ENCODE measurements around the gene PRICKLE2. TPM values are rescaled to one million over a fixed set of nuclear protein-coding genes. Genes with fewer than 3 reads are reported as not detected.

Gene PRICKLE2
- total RNA-seq, 1 experiment from 2014 or later = 5.6 TPM

GRCh38 chr3:64114651-64115050 lies 110.6 kb downstream of the PRICKLE2 start:
- H3K27ac Mint-ChIP-seq = no peak overlapping the region
- POLR2A ChIA-PET = no interaction called here
- H3K9me3 Mint-ChIP-seq = peaks cover 48% of the 10 kb centered on the region
- H3K27me3 Mint-ChIP-seq (ENCODE audit: low read depth) = peaks cover 7% of the 10 kb centered on the region; the same call in 1 of the 2 replicates
- TF ChIP-seq ZNF317 (CRISPR knock-in tag; IDR thresholded peaks at IDR 0.05; ENCODE audit: borderline replicate concordance, low read depth) (peak; percentile 82), E2F1 (CRISPR knock-in tag; IDR thresholded peaks at IDR 0.05) (no peak)
- H3K36me3 Mint-ChIP-seq = peaks cover 28% of the 10 kb centered on the region
- no peak overlapping the region for H3K4me3 Mint-ChIP-seq
- no peak for ATAC-seq
- peaks cover 9% of the 10 kb centered on the region for H3K4me1 Mint-ChIP-seq
- no peak for DNase-seq (ENCODE audit: low spot score)
- CTCF ChIA-PET = no interaction called here

- H3K9me3 Mint-ChIP-seq = peaks cover 39% of the 10 kb centered on the region
- H3K36me3 Mint-ChIP-seq = peaks cover 28% of the 10 kb centered on the region
- no peak overlapping the region for H3K27ac Mint-ChIP-seq
- ChIA-PET CTCF (interaction anchor here (1.0 to 1.4 kb wide), 2 partner anchors 9 to 55 kb away, joined by 5 to 6 read pairs; no protein-coding TSS in a partner anchor), POLR2A (no interaction called here)
- no peak overlapping the region for H3K4me3 Mint-ChIP-seq
- DNase-seq (ENCODE audit: low spot score) (no peak), ATAC-seq (no peak)
- H3K27me3 Mint-ChIP-seq (ENCODE audit: low read depth) = peaks cover 7% of the 10 kb centered on the region; the same call in 1 of the 2 replicates
- TF ChIP-seq EMX1 (CRISPR knock-in tag; IDR thresholded peaks at IDR 0.05) (no peak), AFF4 (CRISPR knock-in tag; IDR thresholded peaks at IDR 0.05; ENCODE audit: borderline replicate concordance) (no peak), ATF3 (CRISPR knock-in tag; conservative IDR thresholded peaks at IDR 0.05) (no peak), ESRRA (CRISPR knock-in tag; IDR thresholded peaks at IDR 0.05; ENCODE audit: borderline replicate concordance) (no peak), HMGXB4 (CRISPR knock-in tag; IDR thresholded peaks at IDR 0.05) (no peak), ATF2 (CRISPR knock-in tag; IDR thresholded peaks at IDR 0.05; ENCODE audit: borderline replicate concordance, low read depth) (no peak), NR1H2 (CRISPR knock-in tag; IDR thresholded peaks at IDR 0.05) (no peak), IRF2 (CRISPR knock-in tag; IDR thresholded peaks at IDR 0.05; ENCODE audit: borderline replicate concordance, low read depth) (no peak), TP53 (CRISPR knock-in tag; IDR thresholded peaks at IDR 0.05) (no peak), AR (CRISPR knock-in tag; IDR thresholded peaks at IDR 0.05) (no peak)
- peaks cover 32% of the 10 kb centered on the region for H3K4me1 Mint-ChIP-seq
Measured at GRCh38 chr3:64111872-64112271, 113.4 kb downstream of the PRICKLE2 start.
